ENCODE results near the gene IGHMBP2.

IGHMBP2 gene

GRCh38 chr11:68959465-68960293, 56.0 kb downstream of the IGHMBP2 start:
- Histone ChIP-seq H3K4me1 (ENCODE audit: control insufficient read depth in 5 of 5, insufficient read depth in 5 of 5, low read length in 5 of 5) (peaks cover 0 to 10% (median 9%) of the 10 kb centered on the region in 5 donors), H3K9ac (ENCODE audit: low read length in 5 of 5) (no peak overlapping the region), H3K27me3 (ENCODE audit: control insufficient read depth in 5 of 5, insufficient read depth in 4 of 5, low read length in 5 of 5) (peaks cover 0 to 13% (median 7%) of the 10 kb centered on the region in 5 donors), H3K27ac (ENCODE audit: low read depth, low read length) (no peak overlapping the region), H3K9me3 (ENCODE audit: control insufficient read depth in 5 of 5, low read length in 5 of 5) (peaks cover 0 to 5% (median 0%) of the 10 kb centered on the region in 5 donors), H3K36me3 (ENCODE audit: control insufficient read depth in 5 of 5, insufficient read depth in 5 of 5, low read length in 5 of 5) (no peaks in the 10 kb centered on the region), H3K4me3 (ENCODE audit: low read depth in 1 of 5, low read length in 5 of 5) (no peak overlapping the region)

- H3K4me1 ChIP-seq (ENCODE audit: control insufficient read depth in 5 of 5, insufficient read depth in 5 of 5, low read length in 5 of 5), result peaks cover 0 to 2% (median 2%) of the 10 kb centered on the region in 5 donors
- H3K36me3 ChIP-seq (ENCODE audit: control insufficient read depth in 5 of 5, insufficient read depth in 5 of 5, low read length in 5 of 5), result no peaks in the 10 kb centered on the region
- peaks cover 0 to 5% (median 0%) of the 10 kb centered on the region in 5 donors for H3K9me3 ChIP-seq (ENCODE audit: control insufficient read depth in 5 of 5, low read length in 5 of 5)
- no peak overlapping the region for H3K9ac ChIP-seq (ENCODE audit: low read length in 5 of 5)
- H3K27ac ChIP-seq (ENCODE audit: low read depth, low read length), result no peak overlapping the region
- H3K4me3 ChIP-seq (ENCODE audit: low read depth in 1 of 5, low read length in 5 of 5), result no peak overlapping the region
- peaks cover 0 to 13% (median 7%) of the 10 kb centered on the region in 5 donors for H3K27me3 ChIP-seq (ENCODE audit: control insufficient read depth in 5 of 5, insufficient read depth in 4 of 5, low read length in 5 of 5)
These were observed 56.8 kb downstream of the IGHMBP2 start for GRCh38 chr11:68960294-68961071.

- H3K4me1 ChIP-seq (ENCODE audit: control insufficient read depth in 5 of 5, insufficient read depth in 5 of 5, low read length in 5 of 5), result no peaks in the 10 kb centered on the region
- H3K27me3 ChIP-seq (ENCODE audit: control insufficient read depth in 5 of 5, insufficient read depth in 4 of 5, low read length in 5 of 5), result peaks cover 0 to 13% (median 7%) of the 10 kb centered on the region in 5 donors
- H3K27ac ChIP-seq (ENCODE audit: low read depth, low read length), result no peak overlapping the region
- H3K36me3 ChIP-seq (ENCODE audit: control insufficient read depth in 5 of 5, insufficient read depth in 5 of 5, low read length in 5 of 5), result no peaks in the 10 kb centered on the region
- H3K9ac ChIP-seq (ENCODE audit: low read length in 5 of 5), result no peak overlapping the region
- no peak overlapping the region for H3K4me3 ChIP-seq (ENCODE audit: low read depth in 1 of 5, low read length in 5 of 5)
- H3K9me3 ChIP-seq (ENCODE audit: control insufficient read depth in 5 of 5, low read length in 5 of 5), result peaks cover 0 to 5% (median 0%) of the 10 kb centered on the region in 5 donors
These were observed 57.6 kb downstream of the IGHMBP2 start for GRCh38 chr11:68961245-68961644.

GRCh38 chr11:68962527-68963250, 59.0 kb downstream of the IGHMBP2 start:
- Histone ChIP-seq H3K36me3 (ENCODE audit: control insufficient read depth in 5 of 5, insufficient read depth in 5 of 5, low read length in 5 of 5) (no peaks in the 10 kb centered on the region), H3K9me3 (ENCODE audit: control insufficient read depth in 5 of 5, low read length in 5 of 5) (peaks cover 0 to 5% (median 0%) of the 10 kb centered on the region in 5 donors), H3K27me3 (ENCODE audit: control insufficient read depth in 5 of 5, insufficient read depth in 4 of 5, low read length in 5 of 5) (peaks cover 0 to 10% (median 0%) of the 10 kb centered on the region in 5 donors), H3K4me3 (ENCODE audit: low read depth in 1 of 5, low read length in 5 of 5) (no peak overlapping the region), H3K9ac (ENCODE audit: low read length in 5 of 5) (no peak overlapping the region), H3K4me1 (ENCODE audit: control insufficient read depth in 5 of 5, insufficient read depth in 5 of 5, low read length in 5 of 5) (no peaks in the 10 kb centered on the region), H3K27ac (ENCODE audit: low read depth, low read length) (no peak overlapping the region)

GRCh38 chr11:68963779-68964178, 60.1 kb downstream of the IGHMBP2 start:
- Histone ChIP-seq H3K27me3 (ENCODE audit: control insufficient read depth in 5 of 5, insufficient read depth in 4 of 5, low read length in 5 of 5) (peaks cover 0 to 13% (median 4%) of the 10 kb centered on the region in 5 donors), H3K4me1 (ENCODE audit: control insufficient read depth in 5 of 5, insufficient read depth in 5 of 5, low read length in 5 of 5) (no peaks in the 10 kb centered on the region), H3K9ac (ENCODE audit: low read length in 5 of 5) (no peak overlapping the region)

GRCh38 chr11:68965901-68966853, 62.5 kb downstream of the IGHMBP2 start:
- Histone ChIP-seq H3K9me3 (ENCODE audit: control insufficient read depth in 5 of 5, low read length in 5 of 5) (peaks cover 0 to 2% (median 0%) of the 10 kb centered on the region in 5 donors), H3K9ac (ENCODE audit: low read length in 5 of 5) (no peak overlapping the region), H3K4me1 (ENCODE audit: control insufficient read depth in 5 of 5, insufficient read depth in 5 of 5, low read length in 5 of 5) (no peaks in the 10 kb centered on the region), H3K27me3 (ENCODE audit: control insufficient read depth in 5 of 5, insufficient read depth in 4 of 5, low read length in 5 of 5) (peaks cover 0 to 13% (median 8%) of the 10 kb centered on the region in 5 donors), H3K27ac (ENCODE audit: low read depth, low read length) (no peak overlapping the region), H3K4me3 (ENCODE audit: low read depth in 1 of 5, low read length in 5 of 5) (no peak overlapping the region), H3K36me3 (ENCODE audit: control insufficient read depth in 5 of 5, insufficient read depth in 5 of 5, low read length in 5 of 5) (no peaks in the 10 kb centered on the region)

More at GRCh38 chr11:68963779-68964178, 60.1 kb downstream of the IGHMBP2 start:
- Histone ChIP-seq H3K27ac (ENCODE audit: low read depth, low read length) (no peak overlapping the region), H3K9me3 (ENCODE audit: control insufficient read depth in 5 of 5, low read length in 5 of 5) (peaks cover 0 to 2% (median 0%) of the 10 kb centered on the region in 5 donors), H3K4me3 (ENCODE audit: low read depth in 1 of 5, low read length in 5 of 5) (no peak overlapping the region), H3K36me3 (ENCODE audit: control insufficient read depth in 5 of 5, insufficient read depth in 5 of 5, low read length in 5 of 5) (no peaks in the 10 kb centered on the region)

GRCh38 chr11:68966894-68967780, 63.4 kb downstream of the IGHMBP2 start:
- no peak overlapping the region for H3K9ac ChIP-seq (ENCODE audit: low read length in 5 of 5)
- no peaks in the 10 kb centered on the region for H3K4me1 ChIP-seq (ENCODE audit: control insufficient read depth in 5 of 5, insufficient read depth in 5 of 5, low read length in 5 of 5)
- no peak overlapping the region for H3K27ac ChIP-seq (ENCODE audit: low read depth, low read length)
- no peak overlapping the region for H3K4me3 ChIP-seq (ENCODE audit: low read depth in 1 of 5, low read length in 5 of 5)
- peaks cover 0 to 2% (median 0%) of the 10 kb centered on the region in 5 donors for H3K9me3 ChIP-seq (ENCODE audit: control insufficient read depth in 5 of 5, low read length in 5 of 5)
- H3K27me3 ChIP-seq (ENCODE audit: control insufficient read depth in 5 of 5, insufficient read depth in 4 of 5, low read length in 5 of 5), result peaks cover 0 to 15% (median 11%) of the 10 kb centered on the region in 5 donors
- H3K36me3 ChIP-seq (ENCODE audit: control insufficient read depth in 5 of 5, insufficient read depth in 5 of 5, low read length in 5 of 5), result no peaks in the 10 kb centered on the region

GRCh38 chr11:68968306-68969250, 64.9 kb downstream of the IGHMBP2 start:
- Histone ChIP-seq H3K4me3 (ENCODE audit: low read depth in 1 of 5, low read length in 5 of 5) (no peak overlapping the region), H3K9ac (ENCODE audit: low read length in 5 of 5) (no peak overlapping the region), H3K36me3 (ENCODE audit: control insufficient read depth in 5 of 5, insufficient read depth in 5 of 5, low read length in 5 of 5) (no peaks in the 10 kb centered on the region), H3K27me3 (ENCODE audit: control insufficient read depth in 5 of 5, insufficient read depth in 4 of 5, low read length in 5 of 5) (peaks cover 0 to 15% (median 11%) of the 10 kb centered on the region in 5 donors), H3K27ac (ENCODE audit: low read depth, low read length) (no peak overlapping the region), H3K9me3 (ENCODE audit: control insufficient read depth in 5 of 5, low read length in 5 of 5) (peaks cover 0 to 2% (median 0%) of the 10 kb centered on the region in 5 donors), H3K4me1 (ENCODE audit: control insufficient read depth in 5 of 5, insufficient read depth in 5 of 5, low read length in 5 of 5) (no peaks in the 10 kb centered on the region)
